GM12865 (cell line): ENCODE measurements around the gene SLC16A12.
"Not testable (repeated sequence)": the region's sequence is repeated elsewhere in the genome, so short reads cannot be mapped to it uniquely, and the experiment has no call there.

Experiments used
- DNase-seq: peaks from one replicate; pipeline ENCODE4 v3.0.0; 2010; ENCODE audit warnings: low read depth
- H3K4me3 ChIP-seq: 2 replicates; pipeline ENCODE4 v1.5.1; 2011; ENCODE audit warnings: mild to moderate bottlenecking, low read depth, low read length, control low read depth
- CTCF ChIP-seq: IDR thresholded peaks from 2 replicates; pipeline ENCODE4 v1.5.1; 2011; ENCODE audit warnings: low read length, control low read depth, low read depth, inconsistent platforms; ENCODE audit not compliant: insufficient read depth; ENCODE audit errors: missing control alignments

Gene SLC16A12

GRCh38 chr10:89452193-89452592 lies 83.2 kb downstream of the SLC16A12 start:
- no peak for TF ChIP-seq CTCF
- DNase-seq: no peak
- no peak overlapping the region for H3K4me3 ChIP-seq

- H3K4me3 ChIP-seq: no peak overlapping the region
- DNase-seq: no peak
- TF ChIP-seq CTCF: no peak
Measured at GRCh38 chr10:89450901-89451300, 84.5 kb downstream of the SLC16A12 start.

- not testable (repeated sequence) for H3K4me3 ChIP-seq, DNase-seq
Measured at GRCh38 chr10:89444819-89445218, 90.6 kb downstream of the SLC16A12 start.

- no peak for TF ChIP-seq CTCF
- H3K4me3 ChIP-seq: no peak overlapping the region
- DNase-seq: no peak
Measured at GRCh38 chr10:89442289-89442688, 93.1 kb downstream of the SLC16A12 start.

GRCh38 chr10:89440226-89441009 lies 95.0 kb downstream of the SLC16A12 start:
- no peak overlapping the region for H3K4me3 ChIP-seq
- TF ChIP-seq CTCF: no peak
- DNase-seq: no peak

- no peak for TF ChIP-seq CTCF
- no peak for DNase-seq
- no peak overlapping the region for H3K4me3 ChIP-seq
Measured at GRCh38 chr10:89438525-89438924, 96.9 kb downstream of the SLC16A12 start.

- TF ChIP-seq CTCF: no peak
- H3K4me3 ChIP-seq: no peak overlapping the region
- no peak for DNase-seq
Measured at GRCh38 chr10:89431977-89432376, 103.4 kb downstream of the SLC16A12 start.
